ENCODE data around the gene PLA2G4C. TPM values are rescaled to one million over a fixed set of nuclear protein-coding genes. Genes with fewer than 3 reads are reported as not detected.

The PLA2G4C gene
- 44.0 and 98.8 TPM in 2 replicates for total RNA-seq

- DNase-seq (ENCODE audit: low read depth in 2 of 2), result peak; percentile 95 to 97
Observed at GRCh38 chr19:48110350-48110966, at the start of gene PLA2G4C. Gene PLA2G4C, minus strand, starts transcription at chr19:48110817. Its CDS starts 4,288 bp downstream, at chr19:48106529.

- DNase-seq (ENCODE audit: low read depth in 2 of 2), result peak in 1 of 2 donors; percentile 22
Observed at GRCh38 chr19:48158210-48158790, 47.7 kb upstream of the PLA2G4C start.

- DNase-seq (ENCODE audit: low read depth in 2 of 2), result peak; percentile 50 to 64
Observed at GRCh38 chr19:48154003-48154402, 43.4 kb upstream of the PLA2G4C start.

GRCh38 chr19:48152551-48152950, 41.9 kb upstream of the PLA2G4C start:
- peak; percentile 90 to 98 for DNase-seq (ENCODE audit: low read depth in 2 of 2)

GRCh38 chr19:48149430-48149829, 38.8 kb upstream of the PLA2G4C start:
- no peak for DNase-seq (ENCODE audit: low read depth in 2 of 2)

- no peak for DNase-seq (ENCODE audit: low read depth in 2 of 2)
Observed at GRCh38 chr19:48148576-48148975, 38.0 kb upstream of the PLA2G4C start.

- no peak for DNase-seq (ENCODE audit: low read depth in 2 of 2)
Observed at GRCh38 chr19:48147597-48148175, 37.1 kb upstream of the PLA2G4C start.

- DNase-seq (ENCODE audit: low read depth in 2 of 2), result no peak
Observed at GRCh38 chr19:48139053-48139452, 28.4 kb upstream of the PLA2G4C start.

- DNase-seq (ENCODE audit: low read depth in 2 of 2), result no peak
Observed at GRCh38 chr19:48137411-48137810, 26.8 kb upstream of the PLA2G4C start.

- DNase-seq (ENCODE audit: low read depth in 2 of 2), result no peak
Observed at GRCh38 chr19:48136547-48136946, 25.9 kb upstream of the PLA2G4C start.

GRCh38 chr19:48135411-48135810, 24.8 kb upstream of the PLA2G4C start:
- DNase-seq (ENCODE audit: low read depth in 2 of 2), result peak; percentile 20 to 50

- DNase-seq (ENCODE audit: low read depth in 2 of 2), result no peak
Observed at GRCh38 chr19:48133094-48133493, 22.5 kb upstream of the PLA2G4C start.

GRCh38 chr19:48127561-48127960, 16.9 kb upstream of the PLA2G4C start:
- DNase-seq (ENCODE audit: low read depth in 2 of 2), result no peak

GRCh38 chr19:48123907-48124651, 13.5 kb upstream of the PLA2G4C start:
- DNase-seq (ENCODE audit: low read depth in 2 of 2), result peak; percentile 75 to 96

- DNase-seq (ENCODE audit: low read depth in 2 of 2), result peak; percentile 52 to 59
Observed at GRCh38 chr19:48122421-48122820, 11.8 kb upstream of the PLA2G4C start.

- peak; percentile 99 for DNase-seq (ENCODE audit: low read depth in 2 of 2)
Observed at GRCh38 chr19:48121909-48122371, 11.3 kb upstream of the PLA2G4C start.

- no peak for DNase-seq (ENCODE audit: low read depth in 2 of 2)
Observed at GRCh38 chr19:48121066-48121465, 10.4 kb upstream of the PLA2G4C start.

GRCh38 chr19:48120505-48120904, 9.9 kb upstream of the PLA2G4C start:
- no peak for DNase-seq (ENCODE audit: low read depth in 2 of 2)

- DNase-seq (ENCODE audit: low read depth in 2 of 2), result no peak
Observed at GRCh38 chr19:48118131-48118517, 7.5 kb upstream of the PLA2G4C start.

GRCh38 chr19:48117515-48118130, 7.0 kb upstream of the PLA2G4C start:
- DNase-seq (ENCODE audit: low read depth in 2 of 2), result peak in 1 of 2 donors; percentile 43

- DNase-seq (ENCODE audit: low read depth in 2 of 2), result peak in 1 of 2 donors; percentile 62
Observed at GRCh38 chr19:48113190-48113917, 2.7 kb upstream of the PLA2G4C start.
